ENCODE measurements around the gene PTPRCAP. TPM values are rescaled to one million over a fixed set of nuclear protein-coding genes. Genes with fewer than 3 reads are reported as not detected.

The PTPRCAP gene
- total and polyA plus RNA-seq, 9 of the 15 experiments (the other 6 are each of a cell fraction or from before 2014, with no cell fraction given) = 0.22 to 2.0 (median 1.1) TPM; not detected in 4

- TF ChIP-seq, protein P1, sequence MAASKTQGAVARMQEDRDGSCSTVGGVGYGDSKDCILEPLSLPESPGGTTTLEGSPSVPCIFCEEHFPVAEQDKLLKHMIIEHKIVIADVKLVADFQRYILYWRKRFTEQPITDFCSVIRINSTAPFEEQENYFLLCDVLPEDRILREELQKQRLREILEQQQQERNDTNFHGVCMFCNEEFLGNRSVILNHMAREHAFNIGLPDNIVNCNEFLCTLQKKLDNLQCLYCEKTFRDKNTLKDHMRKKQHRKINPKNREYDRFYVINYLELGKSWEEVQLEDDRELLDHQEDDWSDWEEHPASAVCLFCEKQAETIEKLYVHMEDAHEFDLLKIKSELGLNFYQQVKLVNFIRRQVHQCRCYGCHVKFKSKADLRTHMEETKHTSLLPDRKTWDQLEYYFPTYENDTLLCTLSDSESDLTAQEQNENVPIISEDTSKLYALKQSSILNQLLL (CRISPR knock-in tag; IDR thresholded peaks at IDR 0.05; ENCODE audit: borderline replicate concordance) = no peak
- TF ChIP-seq CBFB (CRISPR knock-in tag; IDR thresholded peaks at IDR 0.05) (no peak), SP2 (IDR thresholded peaks at IDR 0.05; ENCODE audit: extremely low read depth, low read depth, low read length, poor library complexity, severe bottlenecking) (no peak), ARID1B (IDR thresholded peaks at IDR 0.05) (peak; percentile 63), CHD4 (IDR thresholded peaks at IDR 0.05; ENCODE audit: insufficient read depth, insufficient replicate concordance, low read depth, low read length, poor library complexity, severe bottlenecking) (no peak), ELF4 (CRISPR knock-in tag; IDR thresholded peaks at IDR 0.05) (no peak), ELF1 (tag; IDR thresholded peaks at IDR 0.05) (no peak), CEBPG (CRISPR knock-in tag; IDR thresholded peaks at IDR 0.05) (no peak), CEBPG (tag; conservative IDR thresholded peaks at IDR 0.05 in 1 of 2, IDR thresholded peaks at IDR 0.05 in 1 of 2) (no peak), ZNF75A (CRISPR knock-in tag; IDR thresholded peaks at IDR 0.05) (no peak), ZNF76 (CRISPR knock-in tag; IDR thresholded peaks at IDR 0.05; ENCODE audit: borderline replicate concordance) (no peak), MLX (CRISPR knock-in tag; conservative IDR thresholded peaks at IDR 0.05) (no peak)
- TF ChIP-seq, protein P2, sequence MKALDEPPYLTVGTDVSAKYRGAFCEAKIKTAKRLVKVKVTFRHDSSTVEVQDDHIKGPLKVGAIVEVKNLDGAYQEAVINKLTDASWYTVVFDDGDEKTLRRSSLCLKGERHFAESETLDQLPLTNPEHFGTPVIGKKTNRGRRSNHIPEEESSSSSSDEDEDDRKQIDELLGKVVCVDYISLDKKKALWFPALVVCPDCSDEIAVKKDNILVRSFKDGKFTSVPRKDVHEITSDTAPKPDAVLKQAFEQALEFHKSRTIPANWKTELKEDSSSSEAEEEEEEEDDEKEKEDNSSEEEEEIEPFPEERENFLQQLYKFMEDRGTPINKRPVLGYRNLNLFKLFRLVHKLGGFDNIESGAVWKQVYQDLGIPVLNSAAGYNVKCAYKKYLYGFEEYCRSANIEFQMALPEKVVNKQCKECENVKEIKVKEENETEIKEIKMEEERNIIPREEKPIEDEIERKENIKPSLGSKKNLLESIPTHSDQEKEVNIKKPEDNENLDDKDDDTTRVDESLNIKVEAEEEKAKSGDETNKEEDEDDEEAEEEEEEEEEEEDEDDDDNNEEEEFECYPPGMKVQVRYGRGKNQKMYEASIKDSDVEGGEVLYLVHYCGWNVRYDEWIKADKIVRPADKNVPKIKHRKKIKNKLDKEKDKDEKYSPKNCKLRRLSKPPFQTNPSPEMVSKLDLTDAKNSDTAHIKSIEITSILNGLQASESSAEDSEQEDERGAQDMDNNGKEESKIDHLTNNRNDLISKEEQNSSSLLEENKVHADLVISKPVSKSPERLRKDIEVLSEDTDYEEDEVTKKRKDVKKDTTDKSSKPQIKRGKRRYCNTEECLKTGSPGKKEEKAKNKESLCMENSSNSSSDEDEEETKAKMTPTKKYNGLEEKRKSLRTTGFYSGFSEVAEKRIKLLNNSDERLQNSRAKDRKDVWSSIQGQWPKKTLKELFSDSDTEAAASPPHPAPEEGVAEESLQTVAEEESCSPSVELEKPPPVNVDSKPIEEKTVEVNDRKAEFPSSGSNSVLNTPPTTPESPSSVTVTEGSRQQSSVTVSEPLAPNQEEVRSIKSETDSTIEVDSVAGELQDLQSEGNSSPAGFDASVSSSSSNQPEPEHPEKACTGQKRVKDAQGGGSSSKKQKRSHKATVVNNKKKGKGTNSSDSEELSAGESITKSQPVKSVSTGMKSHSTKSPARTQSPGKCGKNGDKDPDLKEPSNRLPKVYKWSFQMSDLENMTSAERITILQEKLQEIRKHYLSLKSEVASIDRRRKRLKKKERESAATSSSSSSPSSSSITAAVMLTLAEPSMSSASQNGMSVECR (CRISPR knock-in tag; IDR thresholded peaks at IDR 0.05) = no peak
- TF ChIP-seq, protein P3, sequence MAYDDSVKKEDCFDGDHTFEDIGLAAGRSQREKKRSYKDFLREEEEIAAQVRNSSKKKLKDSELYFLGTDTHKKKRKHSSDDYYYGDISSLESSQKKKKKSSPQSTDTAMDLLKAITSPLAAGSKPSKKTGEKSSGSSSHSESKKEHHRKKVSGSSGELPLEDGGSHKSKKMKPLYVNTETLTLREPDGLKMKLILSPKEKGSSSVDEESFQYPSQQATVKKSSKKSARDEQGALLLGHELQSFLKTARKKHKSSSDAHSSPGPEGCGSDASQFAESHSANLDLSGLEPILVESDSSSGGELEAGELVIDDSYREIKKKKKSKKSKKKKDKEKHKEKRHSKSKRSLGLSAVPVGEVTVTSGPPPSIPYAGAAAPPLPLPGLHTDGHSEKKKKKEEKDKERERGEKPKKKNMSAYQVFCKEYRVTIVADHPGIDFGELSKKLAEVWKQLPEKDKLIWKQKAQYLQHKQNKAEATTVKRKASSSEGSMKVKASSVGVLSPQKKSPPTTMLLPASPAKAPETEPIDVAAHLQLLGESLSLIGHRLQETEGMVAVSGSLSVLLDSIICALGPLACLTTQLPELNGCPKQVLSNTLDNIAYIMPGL (CRISPR knock-in tag; IDR thresholded peaks at IDR 0.05) = no peak
- TF ChIP-seq, protein P4, sequence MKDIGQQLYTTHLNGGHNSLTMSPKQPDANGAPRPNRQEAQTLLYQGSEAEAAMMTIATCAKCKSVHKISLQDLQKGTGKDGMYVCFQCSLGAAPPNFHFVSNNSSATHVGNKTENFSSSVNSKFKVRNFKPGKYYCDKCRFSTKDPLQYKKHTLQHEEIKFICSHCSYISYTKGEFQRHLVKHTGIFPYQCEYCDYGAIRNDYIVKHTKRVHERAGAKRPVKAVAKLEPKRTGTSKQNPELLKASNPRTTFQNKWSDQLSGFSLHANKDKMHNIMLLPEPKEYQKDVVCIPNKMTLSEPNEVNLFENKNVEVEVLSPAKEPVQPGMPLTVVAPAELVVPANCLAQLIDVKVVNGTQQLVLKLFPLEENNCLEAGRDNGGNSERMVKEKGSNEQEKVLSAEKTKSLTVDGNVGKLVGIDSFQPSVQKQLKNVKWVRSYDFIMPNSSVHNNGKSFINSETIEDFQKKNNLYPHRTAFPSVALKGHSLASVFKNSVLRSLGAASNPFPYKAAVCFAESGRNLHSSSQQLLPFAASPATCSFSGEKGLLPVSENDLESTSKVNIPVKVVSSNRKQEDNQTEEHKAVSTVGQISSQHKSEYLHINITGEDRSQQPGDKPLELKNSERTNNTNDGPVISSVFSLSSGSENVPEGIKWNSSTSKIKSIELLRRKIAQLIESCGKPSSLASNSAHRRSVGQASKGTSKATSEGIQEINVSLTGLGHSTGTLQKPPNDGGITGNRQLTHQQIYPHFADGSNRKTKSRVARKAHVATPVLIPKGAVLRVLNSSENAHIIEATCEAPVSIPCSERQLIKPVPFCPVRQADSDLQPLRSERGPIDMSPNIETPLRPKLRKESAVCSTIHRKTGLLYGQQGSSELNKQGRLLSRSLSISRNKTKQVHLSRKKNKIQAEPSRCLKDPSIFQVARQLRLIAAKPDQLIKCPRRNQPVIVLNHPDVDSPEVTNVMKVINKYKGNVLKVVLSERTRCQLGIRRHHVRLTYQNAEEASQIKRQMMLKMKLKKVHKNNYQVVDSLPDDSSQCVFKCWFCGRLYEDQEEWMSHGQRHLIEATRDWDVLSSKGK (CRISPR knock-in tag; IDR thresholded peaks at IDR 0.05) = no peak
These were observed 912 bp downstream of the PTPRCAP start (continued) for GRCh38 chr11:67436459-67437081.
